ENCODE data around the gene PRRT1. TPM values are rescaled to one million over a fixed set of nuclear protein-coding genes. Genes with fewer than 3 reads are reported as not detected.

Gene PRRT1
- total RNA-seq, 2 experiments from 2014 or later = 1.1 to 1.6 TPM

DNA sequence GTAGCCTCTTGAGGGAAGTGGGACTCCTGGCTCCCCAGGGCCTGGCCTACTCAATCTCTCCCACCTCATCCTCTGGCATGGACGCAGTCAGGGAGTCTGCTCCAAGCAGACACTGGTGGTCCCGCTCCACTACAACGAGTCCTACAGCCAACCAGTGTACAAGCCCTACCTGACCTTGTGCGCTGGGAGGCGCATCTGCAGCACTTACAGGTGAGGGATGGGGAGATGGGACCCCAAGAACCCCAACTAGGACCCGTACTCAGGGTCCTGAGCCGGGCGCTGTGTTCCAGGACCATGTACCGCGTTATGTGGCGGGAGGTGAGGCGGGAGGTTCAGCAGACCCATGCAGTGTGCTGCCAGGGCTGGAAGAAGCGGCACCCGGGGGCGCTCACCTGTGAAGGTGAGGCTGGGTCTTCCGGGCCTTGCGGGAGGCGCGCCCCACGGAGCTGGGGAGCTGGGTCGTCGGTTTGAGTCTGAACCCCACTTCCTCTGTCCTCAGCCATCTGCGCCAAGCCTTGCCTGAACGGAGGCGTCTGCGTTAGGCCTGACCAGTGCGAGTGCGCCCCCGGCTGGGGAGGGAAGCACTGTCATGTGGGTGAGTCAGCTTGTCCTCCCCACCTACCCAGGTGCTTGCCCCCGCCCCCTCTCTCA is 14.8 kb upstream of the PRRT1 start:
- intact Hi-C loops (cut with micrococcal nuclease) = no loop called here
- TF ChIP-seq, protein P1, sequence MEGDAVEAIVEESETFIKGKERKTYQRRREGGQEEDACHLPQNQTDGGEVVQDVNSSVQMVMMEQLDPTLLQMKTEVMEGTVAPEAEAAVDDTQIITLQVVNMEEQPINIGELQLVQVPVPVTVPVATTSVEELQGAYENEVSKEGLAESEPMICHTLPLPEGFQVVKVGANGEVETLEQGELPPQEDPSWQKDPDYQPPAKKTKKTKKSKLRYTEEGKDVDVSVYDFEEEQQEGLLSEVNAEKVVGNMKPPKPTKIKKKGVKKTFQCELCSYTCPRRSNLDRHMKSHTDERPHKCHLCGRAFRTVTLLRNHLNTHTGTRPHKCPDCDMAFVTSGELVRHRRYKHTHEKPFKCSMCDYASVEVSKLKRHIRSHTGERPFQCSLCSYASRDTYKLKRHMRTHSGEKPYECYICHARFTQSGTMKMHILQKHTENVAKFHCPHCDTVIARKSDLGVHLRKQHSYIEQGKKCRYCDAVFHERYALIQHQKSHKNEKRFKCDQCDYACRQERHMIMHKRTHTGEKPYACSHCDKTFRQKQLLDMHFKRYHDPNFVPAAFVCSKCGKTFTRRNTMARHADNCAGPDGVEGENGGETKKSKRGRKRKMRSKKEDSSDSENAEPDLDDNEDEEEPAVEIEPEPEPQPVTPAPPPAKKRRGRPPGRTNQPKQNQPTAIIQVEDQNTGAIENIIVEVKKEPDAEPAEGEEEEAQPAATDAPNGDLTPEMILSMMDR (IDR thresholded peaks at IDR 0.05) = no peak
- ATAC-seq (no peak), DNase-seq (no peak)
- Mint-ChIP-seq H3K9me3 (no peaks in the 10 kb centered on the region), H3K36me3 (ENCODE audit: low read depth) (peaks cover 26% of the 10 kb centered on the region), H3K27me3 (no peaks in the 10 kb centered on the region), H3K4me3 (no peak overlapping the region), H3K4me1 (ENCODE audit: low read depth) (peaks cover 7% of the 10 kb centered on the region), H3K27ac (no peak overlapping the region)
- CTCF ChIA-PET = interaction anchor here (1.4 kb wide), 1 partner anchor 48 kb away, joined by 4 read pairs; no protein-coding TSS in a partner anchor
- POLR2A ChIA-PET = no interaction called here

DNA sequence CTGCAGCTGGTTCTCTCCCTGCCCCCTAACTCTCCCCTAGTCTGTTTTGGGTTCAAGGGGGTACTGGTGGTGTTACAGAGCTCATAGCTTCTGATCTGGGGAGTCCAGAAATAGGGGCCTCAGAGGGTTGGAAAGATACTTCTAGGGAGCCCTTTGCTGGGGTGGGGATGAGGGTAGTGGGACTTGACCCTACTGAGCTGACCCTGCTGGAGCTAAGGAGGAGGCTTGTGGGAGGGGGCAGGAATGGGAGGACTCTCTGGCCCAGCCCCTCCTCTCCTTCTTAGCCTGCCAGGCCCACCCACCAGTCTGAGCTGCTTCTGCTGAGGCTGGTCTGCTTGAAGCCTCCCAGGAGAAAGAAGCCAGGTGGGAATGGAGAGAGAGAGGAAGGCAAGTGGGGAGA is 12.6 kb upstream of the PRRT1 start, which contains the start of gene EGFL8:
Gene EGFL8, plus strand, starts transcription at position 301 of the 400 bp plus-strand sequence. CDS start 1,571 bp downstream, outside the sequence.
- CTCF ChIA-PET = interaction anchor here (1.2 to 2.9 kb wide), 4 partner anchors 9 to 47 kb away, joined by 3 to 7 read pairs (median 4); no protein-coding TSS in a partner anchor
- Mint-ChIP-seq H3K4me3 (no peak within 1 kb of the TSS), H3K9me3 (no peaks in the 10 kb centered on the region), H3K27me3 (no peaks in the 10 kb centered on the region), H3K27ac (no peak within 1 kb of the TSS), H3K4me1 (ENCODE audit: low read depth) (peaks cover 4% of the 10 kb centered on the region), H3K36me3 (ENCODE audit: low read depth) (peaks cover 23% of the 10 kb centered on the region)
- POLR2A ChIA-PET = interaction anchor here (1.1 kb wide), 1 partner anchor 10 kb away, joined by 4 read pairs; no protein-coding TSS in a partner anchor
- ATAC-seq (no peak), DNase-seq (no peak)
- intact Hi-C loops (cut with micrococcal nuclease) = no loop called here
- TF ChIP-seq, protein P1 (IDR thresholded peaks at IDR 0.05) = no peak

- CTCF ChIA-PET = interaction anchor here (1.2 to 2.9 kb wide), 3 partner anchors 27 to 47 kb away, joined by 3 to 7 read pairs (median 3); no protein-coding TSS in a partner anchor
- peaks cover 2% of the 10 kb centered on the region for H3K4me1 Mint-ChIP-seq (ENCODE audit: low read depth)
- intact Hi-C loops (cut with micrococcal nuclease) = no loop called here
- POLR2A ChIA-PET = interaction anchor here (1.1 kb wide), 1 partner anchor 10 kb away, joined by 4 read pairs; no protein-coding TSS in a partner anchor
- no peak overlapping the region for H3K4me3 Mint-ChIP-seq
- no peak for ATAC-seq
- DNase-seq = no peak
- no peak overlapping the region for H3K27ac Mint-ChIP-seq
- H3K27me3 Mint-ChIP-seq = no peaks in the 10 kb centered on the region
- H3K9me3 Mint-ChIP-seq = no peaks in the 10 kb centered on the region
- H3K36me3 Mint-ChIP-seq (ENCODE audit: low read depth) = peaks cover 19% of the 10 kb centered on the region
- TF ChIP-seq, protein P1 (IDR thresholded peaks at IDR 0.05) = no peak
These were observed 12.0 kb upstream of the PRRT1 start for GRCh38 chr6:32163559-32164258.

GRCh38 chr6:32158052-32158451 is 6.3 kb upstream of the PRRT1 start:
- Mint-ChIP-seq H3K27ac (no peak overlapping the region), H3K9me3 (no peaks in the 10 kb centered on the region), H3K27me3 (no peaks in the 10 kb centered on the region), H3K36me3 (ENCODE audit: low read depth) (peaks cover 18% of the 10 kb centered on the region), H3K4me1 (ENCODE audit: low read depth) (peaks cover 15% of the 10 kb centered on the region), H3K4me3 (no peak overlapping the region)
- DNase-seq = no peak
- CTCF ChIA-PET = interaction anchor here (1.0 to 1.2 kb wide), 4 partner anchors 9 to 627 kb away, joined by 3 to 6 read pairs (median 3); no protein-coding TSS in a partner anchor
- no peak for ATAC-seq
- POLR2A ChIA-PET = interaction anchor here (0.6 to 1.1 kb wide), 2 partner anchors 28 to 72 kb away, joined by 3 read pairs; partner anchors contain the start of gene FKBPL
- intact Hi-C loops (cut with micrococcal nuclease) = loop anchor here (5.0 kb wide), 1 partner anchor 41 kb away; no protein-coding TSS in a partner anchor
- TF ChIP-seq, protein P1 (IDR thresholded peaks at IDR 0.05) = no peak
